ENCODE results near the gene ASB4. TPM values are rescaled to one million over a fixed set of nuclear protein-coding genes. Genes with fewer than 3 reads are reported as not detected.
"Not testable (repeated sequence)": the region's sequence is repeated elsewhere in the genome, so short reads cannot be mapped to it uniquely, and the experiment has no call there.

The ASB4 gene
- total RNA-seq, 1 experiment from 2014 or later = not detected

DNA sequence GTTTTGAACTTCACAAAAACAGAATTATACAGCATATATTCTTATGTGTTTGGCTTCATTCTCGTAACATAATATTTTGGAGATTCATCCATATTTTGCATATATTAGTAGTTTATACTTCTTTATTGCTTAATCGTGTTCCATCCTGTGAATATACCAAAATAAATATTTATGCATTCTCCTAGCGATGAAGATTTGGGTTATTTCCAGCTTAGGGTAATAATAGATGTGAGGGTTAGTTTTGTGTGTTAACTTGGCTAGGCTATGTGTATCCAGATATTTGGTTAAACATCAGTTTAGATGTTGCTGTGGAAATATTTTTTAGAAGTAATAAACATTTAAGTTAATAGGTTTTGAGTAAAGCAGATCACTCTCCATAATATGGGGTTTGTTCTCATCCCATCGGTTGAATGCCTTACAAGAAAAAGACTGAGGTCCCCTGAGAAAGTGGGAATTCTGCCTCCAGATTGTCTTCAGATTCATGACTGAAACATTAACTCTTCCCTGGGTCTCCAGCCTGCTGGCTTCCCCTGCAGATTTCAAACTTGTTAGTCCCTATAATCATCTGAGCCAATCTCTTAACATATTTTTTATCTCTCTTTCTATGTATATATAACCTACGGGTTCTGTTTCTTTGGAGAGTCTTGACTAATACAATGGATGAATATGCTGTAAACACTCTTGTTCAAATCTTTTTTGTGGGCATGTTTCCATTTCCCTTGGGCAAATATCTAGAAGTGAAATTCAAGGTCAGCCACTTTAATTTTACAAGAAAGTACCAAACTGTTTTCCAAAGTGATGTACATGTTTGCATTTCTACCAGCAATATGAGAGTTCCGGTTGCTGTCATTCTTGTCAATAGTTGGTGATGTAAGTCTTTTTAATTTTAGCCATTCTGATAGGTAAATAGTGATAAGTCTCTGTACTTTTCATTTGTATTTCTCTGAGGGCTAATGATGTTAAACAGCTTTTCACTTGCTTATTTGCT lies 61.9 kb downstream of the ASB4 start:
- Histone ChIP-seq H4K20me1 (ENCODE audit: insufficient read depth) (no peaks in the 10 kb centered on the region), H2AFZ (no peak overlapping the region), H3K27ac (no peak overlapping the region), H3K4me2 (no peak overlapping the region), H3K9me3 (ENCODE audit: insufficient read depth, low read depth) (no peaks in the 10 kb centered on the region), H3K4me3 (no peak overlapping the region), H3K36me3 (ENCODE audit: low read depth) (no peaks in the 10 kb centered on the region), H3K4me1 (replicated peaks; ENCODE audit: insufficient read depth) (peaks cover 27% of the 10 kb centered on the region), H3K9me2 (ENCODE audit: insufficient read depth) (no peaks in the 10 kb centered on the region; the same call in 1 of the 2 replicates), H3K79me2 (ENCODE audit: low read depth) (no peaks in the 10 kb centered on the region), H3K27me3 (ENCODE audit: insufficient read depth, low read depth) (no peaks in the 10 kb centered on the region), H3F3A (ENCODE audit: insufficient read depth, low read depth) (peaks cover 19% of the 10 kb centered on the region)
- ChIA-PET POLR2A (ENCODE audit: unreplicated experiment) (no interaction called here), CTCF (no interaction called here)
- TF ChIP-seq, protein P1, sequence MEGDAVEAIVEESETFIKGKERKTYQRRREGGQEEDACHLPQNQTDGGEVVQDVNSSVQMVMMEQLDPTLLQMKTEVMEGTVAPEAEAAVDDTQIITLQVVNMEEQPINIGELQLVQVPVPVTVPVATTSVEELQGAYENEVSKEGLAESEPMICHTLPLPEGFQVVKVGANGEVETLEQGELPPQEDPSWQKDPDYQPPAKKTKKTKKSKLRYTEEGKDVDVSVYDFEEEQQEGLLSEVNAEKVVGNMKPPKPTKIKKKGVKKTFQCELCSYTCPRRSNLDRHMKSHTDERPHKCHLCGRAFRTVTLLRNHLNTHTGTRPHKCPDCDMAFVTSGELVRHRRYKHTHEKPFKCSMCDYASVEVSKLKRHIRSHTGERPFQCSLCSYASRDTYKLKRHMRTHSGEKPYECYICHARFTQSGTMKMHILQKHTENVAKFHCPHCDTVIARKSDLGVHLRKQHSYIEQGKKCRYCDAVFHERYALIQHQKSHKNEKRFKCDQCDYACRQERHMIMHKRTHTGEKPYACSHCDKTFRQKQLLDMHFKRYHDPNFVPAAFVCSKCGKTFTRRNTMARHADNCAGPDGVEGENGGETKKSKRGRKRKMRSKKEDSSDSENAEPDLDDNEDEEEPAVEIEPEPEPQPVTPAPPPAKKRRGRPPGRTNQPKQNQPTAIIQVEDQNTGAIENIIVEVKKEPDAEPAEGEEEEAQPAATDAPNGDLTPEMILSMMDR (conservative IDR thresholded peaks at IDR 0.05) = no peak
- TF ChIP-seq EZH2 (IDR thresholded peaks at IDR 0.05; ENCODE audit: low read depth) = no peak
- intact Hi-C loops (cut with micrococcal nuclease; ENCODE audit: unreplicated experiment) = no loop called here
- BruUV-seq (replicated peaks) = no TSS peak
- no peak for DNase-seq

DNA sequence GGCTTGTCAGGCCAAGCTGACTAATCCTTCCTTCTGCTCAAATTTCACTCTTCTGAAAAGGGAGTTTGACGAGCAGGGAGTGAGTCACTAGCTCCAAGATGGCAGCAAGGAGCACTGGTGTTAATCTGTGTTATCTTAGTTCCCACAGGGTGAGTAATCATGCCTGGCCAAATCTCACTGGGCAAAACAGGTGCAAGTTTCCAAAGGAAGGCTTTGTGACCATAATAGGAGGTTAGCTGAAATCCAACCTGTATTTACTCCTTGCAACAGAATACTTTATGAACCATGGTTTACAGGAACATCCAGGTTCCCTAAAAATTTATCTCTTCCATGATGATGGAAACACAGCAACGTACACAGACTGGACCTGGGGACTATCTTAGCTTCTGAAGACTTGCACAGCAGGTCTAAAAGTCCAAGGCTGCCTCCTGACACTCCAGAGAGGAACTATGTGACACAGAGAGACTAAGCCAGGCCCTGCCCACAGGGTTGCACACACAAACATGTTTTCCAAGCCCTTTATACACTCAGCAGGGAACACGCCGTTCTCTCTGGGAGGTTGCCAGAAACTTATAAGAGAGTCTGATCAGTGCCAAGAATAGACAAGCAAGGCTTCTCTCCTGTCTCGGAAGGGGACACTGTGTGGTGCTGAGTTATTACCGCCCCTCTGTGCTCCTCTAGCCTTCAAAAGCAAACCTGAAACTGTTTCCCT lies 64.2 kb downstream of the ASB4 start:
- ChIA-PET CTCF (interaction anchor here (1.0 to 2.4 kb wide), 2 partner anchors 134 to 138 kb away, joined by 3 to 10 read pairs; no protein-coding TSS in a partner anchor), POLR2A (ENCODE audit: unreplicated experiment) (interaction anchor here (0.5 to 0.8 kb wide), 5 partner anchors 47 to 1081 kb away, joined by 3 to 6 read pairs (median 3); partner anchors contain the start of genes DYNC1I1 and PDK4)
- Histone ChIP-seq H4K20me1 (ENCODE audit: insufficient read depth) (no peaks in the 10 kb centered on the region), H3K36me3 (ENCODE audit: low read depth) (no peaks in the 10 kb centered on the region), H2AFZ (peak overlapping the region; percentile 77), H3K27ac (peak overlapping the region; percentile 96), H3F3A (ENCODE audit: insufficient read depth, low read depth) (peaks cover 19% of the 10 kb centered on the region), H3K4me2 (peak overlapping the region; percentile 76), H3K9me2 (ENCODE audit: insufficient read depth) (no peaks in the 10 kb centered on the region; the same call in 1 of the 2 replicates), H3K4me1 (replicated peaks; ENCODE audit: insufficient read depth) (peaks cover 24% of the 10 kb centered on the region), H3K27me3 (ENCODE audit: insufficient read depth, low read depth) (no peaks in the 10 kb centered on the region), H3K9me3 (ENCODE audit: insufficient read depth, low read depth) (no peaks in the 10 kb centered on the region), H3K4me3 (peak overlapping the region; percentile 39; the same call in 1 of the 2 replicates), H3K79me2 (ENCODE audit: low read depth) (no peaks in the 10 kb centered on the region)
- intact Hi-C loops (cut with micrococcal nuclease; ENCODE audit: unreplicated experiment) = loop anchor here (1.0 to 2.0 kb wide), 3 partner anchors 46 to 58 kb away; partner anchors contain the start of gene PDK4
- peak; percentile 80 to 97 for DNase-seq
- TF ChIP-seq, protein P1 (conservative IDR thresholded peaks at IDR 0.05) = no peak
- no peak for TF ChIP-seq EZH2 (IDR thresholded peaks at IDR 0.05; ENCODE audit: low read depth)
- BruUV-seq (replicated peaks) = no TSS peak

DNA sequence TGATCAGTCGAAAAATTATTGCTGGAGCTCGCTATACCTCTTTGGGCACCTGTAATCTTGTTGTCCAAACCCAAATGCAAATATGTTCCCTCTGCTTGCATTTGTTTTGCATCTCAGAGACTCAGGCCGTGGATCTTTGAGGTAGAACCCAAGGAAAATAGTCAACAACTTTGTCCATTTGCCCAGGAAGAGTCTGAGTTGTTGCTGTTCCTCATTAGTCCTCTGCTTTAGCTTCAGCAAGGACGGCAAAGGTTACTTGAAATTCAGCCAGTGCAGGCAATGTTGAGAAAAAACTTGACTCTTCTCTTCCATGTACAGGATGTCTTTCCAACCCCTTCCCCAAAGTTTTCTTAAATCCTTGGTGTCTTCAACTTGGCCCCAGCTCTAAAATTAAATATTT lies 64.8 kb downstream of the ASB4 start:
- Histone ChIP-seq H3K9me2 (ENCODE audit: insufficient read depth) (no peaks in the 10 kb centered on the region; the same call in 1 of the 2 replicates), H3K4me1 (replicated peaks; ENCODE audit: insufficient read depth) (peaks cover 21% of the 10 kb centered on the region), H3K4me3 (peak overlapping the region; percentile 39; the same call in 1 of the 2 replicates), H3K4me2 (peak overlapping the region; percentile 76), H3K9me3 (ENCODE audit: insufficient read depth, low read depth) (no peaks in the 10 kb centered on the region), H3K27ac (peak overlapping the region; percentile 96), H3K36me3 (ENCODE audit: low read depth) (no peaks in the 10 kb centered on the region), H3K27me3 (ENCODE audit: insufficient read depth, low read depth) (no peaks in the 10 kb centered on the region), H3K79me2 (ENCODE audit: low read depth) (no peaks in the 10 kb centered on the region), H4K20me1 (ENCODE audit: insufficient read depth) (no peaks in the 10 kb centered on the region), H3F3A (ENCODE audit: insufficient read depth, low read depth) (peaks cover 19% of the 10 kb centered on the region), H2AFZ (peak overlapping the region; percentile 77)
- ChIA-PET POLR2A (ENCODE audit: unreplicated experiment) (interaction anchor here (0.5 kb wide), 1 partner anchor 1081 kb away, joined by 3 read pairs; no protein-coding TSS in a partner anchor), CTCF (interaction anchor here (2.4 kb wide), 1 partner anchor 133 kb away, joined by 10 read pairs; no protein-coding TSS in a partner anchor)
- DNase-seq = no peak
- TF ChIP-seq, protein P1 (conservative IDR thresholded peaks at IDR 0.05) = no peak
- no peak for TF ChIP-seq EZH2 (IDR thresholded peaks at IDR 0.05; ENCODE audit: low read depth)
- BruUV-seq (replicated peaks) = no TSS peak
- intact Hi-C loops (cut with micrococcal nuclease; ENCODE audit: unreplicated experiment) = loop anchor here (1.0 to 2.0 kb wide), 2 partner anchors 46 to 58 kb away; partner anchors contain the start of gene PDK4

- H3K4me2 ChIP-seq; H3K79me2 ChIP-seq (ENCODE audit: low read depth); H3K9me3 ChIP-seq (ENCODE audit: insufficient read depth, low read depth); BruUV-seq (replicated peaks); H4K20me1 ChIP-seq (ENCODE audit: insufficient read depth); H3K36me3 ChIP-seq (ENCODE audit: low read depth); H3K27ac ChIP-seq; H3K27me3 ChIP-seq (ENCODE audit: insufficient read depth, low read depth); DNase-seq; POLR2A ChIA-PET (ENCODE audit: unreplicated experiment); H3K4me3 ChIP-seq; CTCF ChIA-PET; H3K9me2 ChIP-seq (ENCODE audit: insufficient read depth); H2AFZ ChIP-seq; intact Hi-C loops (cut with micrococcal nuclease; ENCODE audit: unreplicated experiment): not testable (repeated sequence)
- Histone ChIP-seq H3K4me1 (replicated peaks; ENCODE audit: insufficient read depth) (peaks cover 19% of the 10 kb centered on the region), H3F3A (ENCODE audit: insufficient read depth, low read depth) (peaks cover 19% of the 10 kb centered on the region)
These were observed 66.5 kb downstream of the ASB4 start for GRCh38 chr7:95552010-95552926.
